CD14-positive monocyte (primary cell): ENCODE data around the gene ITSN1. TPM values are rescaled to one million over a fixed set of nuclear protein-coding genes. Genes with fewer than 3 reads are reported as not detected.

Experiments
- DNase-seq, 3 donors: peaks; one replicate each; pipeline ENCODE4 v3.0.0-alpha.2; 2011 to 2022
- H2AFZ ChIP-seq: 2 replicates; pipeline ENCODE4 v1.6.0; 2012; ENCODE audit warnings: mild to moderate bottlenecking, low read depth, low read length, inconsistent platforms; ENCODE audit not compliant: insufficient read depth, poor library complexity, severe bottlenecking
- H3K27ac ChIP-seq, 2 donors: 1 replicate in 1 of 2; 2 replicates in 1 of 2; pipeline ENCODE4 v1.5.1; 2012 to 2013; ENCODE audit warnings: low read length in 2 of 2, control low read depth in 1 of 2, inconsistent platforms in 1 of 2, low read depth in 1 of 2, mild to moderate bottlenecking in 1 of 2
- H3K27me3 ChIP-seq, 2 donors: one replicate each; pipeline versions ENCODE4 v1.6.0 to v1.6.1; 2011 to 2013; ENCODE audit warnings: low read length in 2 of 2; ENCODE audit not compliant: control insufficient read depth in 2 of 2, insufficient read depth in 2 of 2
- H3K36me3 ChIP-seq, 2 donors: replicated peaks in 1 of 2; 1 replicate in 1 of 2; 2 replicates in 1 of 2; pipeline versions ENCODE4 v1.5.1 to v1.6.1; 2012 to 2013; ENCODE audit warnings: low read length in 2 of 2, control low read depth in 1 of 2, inconsistent platforms in 1 of 2, mild to moderate bottlenecking in 1 of 2; ENCODE audit not compliant: insufficient read depth in 2 of 2, control insufficient read depth in 1 of 2
- H3K4me1 ChIP-seq, 2 donors: 1 replicate in 1 of 2; 2 replicates in 1 of 2; pipeline versions ENCODE4 v1.5.1 to v1.6.1; 2012 to 2013; ENCODE audit warnings: low read length in 2 of 2, control low read depth in 1 of 2, inconsistent platforms in 1 of 2, mild to moderate bottlenecking in 1 of 2, moderate library complexity in 1 of 2; ENCODE audit not compliant: insufficient read depth in 2 of 2, control insufficient read depth in 1 of 2
- H3K4me2 ChIP-seq: replicated peaks from 2 replicates; pipeline ENCODE3; 2012; ENCODE audit warnings: low read length, moderate library complexity, mild to moderate bottlenecking; ENCODE audit not compliant: poor library complexity, severe bottlenecking; ENCODE audit errors: extremely low read depth
- H3K4me3 ChIP-seq, 3 experiments: fragments of 200-600 bp in 1 of 3; sonication (generic) in 1 of 3; replicated peaks in 1 of 3; 1 replicate in 2 of 3; 2 replicates in 1 of 3; pipeline ENCODE4 v1.5.1; 2011 to 2013; ENCODE audit warnings: low read length in 3 of 3, mild to moderate bottlenecking in 3 of 3, control low read depth in 2 of 3, low read depth in 2 of 3, inconsistent platforms in 1 of 3, moderate library complexity in 1 of 3
- H3K79me2 ChIP-seq: 2 replicates; pipeline ENCODE4 v1.6.0; 2012; ENCODE audit warnings: mild to moderate bottlenecking, control low read depth, inconsistent platforms, low read length, moderate library complexity; ENCODE audit not compliant: insufficient read depth
- H3K9ac ChIP-seq: 2 replicates; pipeline ENCODE4 v1.6.0; 2017; ENCODE audit warnings: low read length, mild to moderate bottlenecking; ENCODE audit not compliant: insufficient read depth, poor library complexity, severe bottlenecking
- H3K9me3 ChIP-seq, 2 donors: replicated peaks in 1 of 2; 1 replicate in 1 of 2; 2 replicates in 1 of 2; pipeline versions ENCODE4 v1.5.1 to v1.6.1; 2012 to 2013; ENCODE audit warnings: low read length in 2 of 2, control low read depth in 1 of 2; ENCODE audit not compliant: control insufficient read depth in 1 of 2, insufficient read depth in 1 of 2
- H4K20me1 ChIP-seq: 2 replicates; pipeline ENCODE4 v1.6.0; 2012; ENCODE audit warnings: mild to moderate bottlenecking, low read length, control low read depth, moderate library complexity; ENCODE audit not compliant: insufficient read depth
- H3K27ac Mint-ChIP-seq, 7 donors: one replicate each; pipeline ENCODE4 v1.8.0; 2020; ENCODE audit warnings: mild to moderate bottlenecking in 7 of 7, mixed read lengths in 7 of 7, moderate library complexity in 6 of 7, inconsistent platforms in 2 of 7
- H3K27me3 Mint-ChIP-seq, 3 donors: one replicate each; pipeline ENCODE4 v1.8.0; 2021 to 2022; ENCODE audit warnings: low read depth in 3 of 3, mild to moderate bottlenecking in 3 of 3, mixed read lengths in 3 of 3, moderate library complexity in 3 of 3, inconsistent platforms in 1 of 3
- H3K36me3 Mint-ChIP-seq, 2 donors: one replicate each; pipeline ENCODE4 v1.8.0; 2020; ENCODE audit warnings: mixed read lengths in 2 of 2, inconsistent platforms in 1 of 2, mild to moderate bottlenecking in 1 of 2
- H3K4me1 Mint-ChIP-seq: one replicate; pipeline ENCODE4 v1.8.0; 2020; ENCODE audit warnings: mild to moderate bottlenecking, mixed read lengths
- H3K4me3 Mint-ChIP-seq, 2 donors: one replicate each; pipeline ENCODE4 v1.8.0; 2020; ENCODE audit warnings: mild to moderate bottlenecking in 2 of 2, mixed read lengths in 2 of 2, moderate library complexity in 1 of 2
- H3K9me3 Mint-ChIP-seq, 7 donors: one replicate each; pipeline ENCODE4 v1.8.0; 2020 to 2022; ENCODE audit warnings: mixed read lengths in 7 of 7, mild to moderate bottlenecking in 6 of 7, moderate library complexity in 6 of 7, inconsistent platforms in 2 of 7
- WGBS: methylation state at CpG from one replicate; pipeline ENCODE4 v1.1.5; 2013; ENCODE audit warnings: missing lambda C conversion rate; ENCODE audit not compliant: insufficient coverage; 5-methylcytosine and 5-hydroxymethylcytosine counted together
- intact Hi-C, 2 donors: fragments of 100-400 bp; cut with micrococcal nuclease; formaldehyde crosslinking; loops; one replicate each; pipeline versions ENCODE4 v1.15.0 to v1.15.1; 2023
- polyA plus RNA-seq, 3 donors: library from polyadenylated mRNA; depleted of rRNA in 1 of 3; unstranded in 2 of 3; stranded (reverse) in 1 of 3; fragments of 300-500 nt in 2 of 3; fragments of >200 nt in 1 of 3; fragmentation: Illumina TruSeq in 2 of 3; gene quantifications; 1 replicate in 2 of 3; 2 replicates in 1 of 3; pipeline ENCODE4 v1.2.3, GENCODE V29; 2012 to 2021
- TF ChIP-seq, protein P1 (sequence below): fragments of 200-600 bp; IDR thresholded peaks from one replicate; pipeline ENCODE4 v1.8.0; 2022; ENCODE audit warnings: antibody characterized with exemption, mild to moderate bottlenecking

The ITSN1 gene
- polyA plus RNA-seq, 3 donors, result 4.7 to 10.3 (median 5.1) TPM

- Histone ChIP-seq H3K4me3 (no peak overlapping the region), H4K20me1 (peaks cover 4% of the 10 kb centered on the region), H2AFZ (no peak overlapping the region), H3K4me1 (peaks cover 35 to 46% of the 10 kb centered on the region in 2 donors), H3K9ac (no peak overlapping the region), H3K9me3 (no peaks in the 10 kb centered on the region), H3K27me3 (no peaks in the 10 kb centered on the region), H3K27ac (peak overlapping the region in 1 of 2 donors; percentile 3), H3K36me3 (no peaks in the 10 kb centered on the region), H3K79me2 (peaks cover 30% of the 10 kb centered on the region), H3K4me2 (no peak overlapping the region)
- TF ChIP-seq, protein P1, sequence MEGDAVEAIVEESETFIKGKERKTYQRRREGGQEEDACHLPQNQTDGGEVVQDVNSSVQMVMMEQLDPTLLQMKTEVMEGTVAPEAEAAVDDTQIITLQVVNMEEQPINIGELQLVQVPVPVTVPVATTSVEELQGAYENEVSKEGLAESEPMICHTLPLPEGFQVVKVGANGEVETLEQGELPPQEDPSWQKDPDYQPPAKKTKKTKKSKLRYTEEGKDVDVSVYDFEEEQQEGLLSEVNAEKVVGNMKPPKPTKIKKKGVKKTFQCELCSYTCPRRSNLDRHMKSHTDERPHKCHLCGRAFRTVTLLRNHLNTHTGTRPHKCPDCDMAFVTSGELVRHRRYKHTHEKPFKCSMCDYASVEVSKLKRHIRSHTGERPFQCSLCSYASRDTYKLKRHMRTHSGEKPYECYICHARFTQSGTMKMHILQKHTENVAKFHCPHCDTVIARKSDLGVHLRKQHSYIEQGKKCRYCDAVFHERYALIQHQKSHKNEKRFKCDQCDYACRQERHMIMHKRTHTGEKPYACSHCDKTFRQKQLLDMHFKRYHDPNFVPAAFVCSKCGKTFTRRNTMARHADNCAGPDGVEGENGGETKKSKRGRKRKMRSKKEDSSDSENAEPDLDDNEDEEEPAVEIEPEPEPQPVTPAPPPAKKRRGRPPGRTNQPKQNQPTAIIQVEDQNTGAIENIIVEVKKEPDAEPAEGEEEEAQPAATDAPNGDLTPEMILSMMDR, result no peak
- no peaks in the 10 kb centered on the region for H3K9me3 Mint-ChIP-seq
- no peak overlapping the region for H3K4me3 Mint-ChIP-seq
- no CpG with 5 or more reads among the region's 4 CpGs for WGBS
- DNase-seq, result no peak
- H3K36me3 Mint-ChIP-seq, result peaks cover 2 to 3% of the 10 kb centered on the region in 2 donors
- H3K27ac Mint-ChIP-seq, result peak overlapping the region in 4 of 7 donors; percentile 32 to 78 (median 67)
- H3K4me1 Mint-ChIP-seq, result peaks cover 47% of the 10 kb centered on the region
- H3K27me3 Mint-ChIP-seq, result peaks cover 1 to 7% (median 2%) of the 10 kb centered on the region in 3 donors
- intact Hi-C loops, result no loop called here
These were observed 12.1 kb downstream of the ITSN1 start for GRCh38 chr21:33654412-33654811.

DNA sequence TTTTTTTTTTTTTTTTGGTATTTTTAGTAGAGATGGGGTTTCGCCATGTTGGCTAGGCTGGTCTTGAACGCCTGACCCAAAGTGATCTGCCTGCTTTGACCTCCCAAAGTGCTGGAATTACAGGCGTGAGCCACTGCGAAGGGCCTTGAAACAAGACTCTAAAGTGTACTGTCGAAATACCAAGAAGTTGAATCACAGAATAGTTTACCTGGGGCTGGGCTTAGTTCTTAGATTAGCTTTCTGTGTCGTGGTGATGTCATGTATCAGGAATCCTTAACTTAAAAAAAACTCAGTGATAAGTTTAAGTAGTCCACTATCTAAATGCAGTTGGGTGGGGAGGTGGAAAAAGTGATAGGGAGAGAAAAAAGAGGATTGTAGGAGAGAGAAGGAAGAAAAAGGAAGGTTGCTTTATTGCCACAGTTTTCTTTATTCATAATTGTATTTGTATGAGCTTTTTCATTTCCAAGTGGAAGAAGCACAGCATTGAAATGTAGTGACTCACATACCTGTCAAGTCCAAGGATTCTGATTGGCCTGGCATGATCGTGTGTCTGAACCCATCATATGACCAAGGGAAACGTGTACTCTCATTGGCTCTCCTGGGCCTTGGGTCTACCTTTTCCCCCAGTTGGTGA lies 13.4 kb downstream of the ITSN1 start:
- H3K36me3 Mint-ChIP-seq, result peaks cover 3 to 4% of the 10 kb centered on the region in 2 donors
- Histone ChIP-seq H3K4me3 (no peak overlapping the region), H4K20me1 (peaks cover 4% of the 10 kb centered on the region), H3K9ac (no peak overlapping the region), H3K27ac (peak overlapping the region in 1 of 2 donors; percentile 31), H3K9me3 (no peaks in the 10 kb centered on the region), H3K4me1 (peaks cover 35 to 37% of the 10 kb centered on the region in 2 donors), H3K79me2 (peaks cover 24% of the 10 kb centered on the region), H3K4me2 (peak overlapping the region; percentile 33), H3K36me3 (no peaks in the 10 kb centered on the region), H3K27me3 (no peaks in the 10 kb centered on the region), H2AFZ (no peak overlapping the region)
- peaks cover 38% of the 10 kb centered on the region for H3K4me1 Mint-ChIP-seq
- intact Hi-C loops, result no loop called here
- WGBS, result 98% methylated on average over 6 of the region's 8 CpGs
- H3K4me3 Mint-ChIP-seq, result peak overlapping the region in 1 of 2 donors; percentile 21
- no peak for DNase-seq
- no peaks in the 10 kb centered on the region for H3K9me3 Mint-ChIP-seq
- H3K27me3 Mint-ChIP-seq, result peaks cover 1 to 7% (median 2%) of the 10 kb centered on the region in 3 donors
- H3K27ac Mint-ChIP-seq, result peak overlapping the region; percentile 16 to 87 (median 62)
- TF ChIP-seq, protein P1, result no peak
